CD4-positive, alpha-beta T cell (primary cell): ENCODE data around the gene KCNE3. TPM values are rescaled to one million over a fixed set of nuclear protein-coding genes. Genes with fewer than 3 reads are reported as not detected.

ENCODE experiments used
- ATAC-seq: fragments of 200-7000 bp; cut with Tn5 transposase; one replicate; pipeline ENCODE4 v1.10.0; 2022; ENCODE audit warnings: mild to moderate bottlenecking; ENCODE audit not compliant: poor library complexity
- CTCF ChIA-PET: fragments of 350-600 bp; sonication (Branson Sonifier 250); formaldehyde crosslinking; loops from one replicate; lab custom pipeline; 2021; ENCODE audit warnings: antibody characterized with exemption, inconsistent platforms; lab: Charles Lee
- POLR2A ChIA-PET: fragments of 350-600 bp; sonication (Branson Sonifier 250); formaldehyde crosslinking; loops from one replicate; lab custom pipeline; 2021; ENCODE audit warnings: antibody characterized with exemption, inconsistent platforms; lab: Charles Lee
- DNase-seq, 14 experiments: peaks; one replicate each; pipeline ENCODE4 v3.0.0-alpha.2; 2013 to 2020; ENCODE audit warnings: mixed read lengths in 2 of 14
- H3K27ac ChIP-seq, 2 donors: one replicate each; pipeline versions ENCODE4 v1.5.1 to v1.7.0; 2013; ENCODE audit warnings: low read length in 2 of 2, low read depth in 1 of 2, mild to moderate bottlenecking in 1 of 2
- H3K27me3 ChIP-seq, 2 experiments: 1 replicate in 1 of 2; 2 replicates in 1 of 2; pipeline versions ENCODE4 v1.6.1 to v1.7.0; 2013; ENCODE audit warnings: low read length in 2 of 2, control low read depth in 1 of 2, mild to moderate bottlenecking in 1 of 2, moderate library complexity in 1 of 2; ENCODE audit not compliant: insufficient read depth in 2 of 2, control insufficient read depth in 1 of 2
- H3K36me3 ChIP-seq: one replicate; pipeline ENCODE4 v1.6.1; 2013; ENCODE audit warnings: low read length, control low read depth; ENCODE audit not compliant: insufficient read depth
- H3K4me1 ChIP-seq: one replicate; pipeline ENCODE4 v1.6.1; 2013; ENCODE audit warnings: low read length, control low read depth; ENCODE audit not compliant: insufficient read depth
- H3K4me3 ChIP-seq: one replicate; pipeline ENCODE4 v1.5.1; 2013; ENCODE audit warnings: mild to moderate bottlenecking, low read length, moderate library complexity
- H3K9me3 ChIP-seq, 2 experiments: 1 replicate in 1 of 2; 2 replicates in 1 of 2; pipeline versions ENCODE4 v1.6.1 to v1.7.0; 2013; ENCODE audit warnings: low read length in 2 of 2, mild to moderate bottlenecking in 2 of 2, control low read depth in 1 of 2, moderate library complexity in 1 of 2; ENCODE audit not compliant: control insufficient read depth in 1 of 2, insufficient read depth in 1 of 2
- H3K27ac Mint-ChIP-seq: one replicate; pipeline ENCODE4 v1.8.0; 2020; ENCODE audit warnings: mixed read lengths
- H3K27me3 Mint-ChIP-seq: one replicate; pipeline ENCODE4 v1.8.0; 2021; ENCODE audit warnings: mixed read lengths
- H3K36me3 Mint-ChIP-seq: one replicate; pipeline ENCODE4 v1.8.0; 2021; ENCODE audit warnings: low read depth, mixed read lengths
- H3K4me1 Mint-ChIP-seq: one replicate; pipeline ENCODE4 v1.8.0; 2021; ENCODE audit warnings: low read depth, mixed read lengths
- H3K4me3 Mint-ChIP-seq: one replicate; pipeline ENCODE4 v1.8.0; 2020; ENCODE audit warnings: mild to moderate bottlenecking, mixed read lengths
- H3K9me3 Mint-ChIP-seq: one replicate; pipeline ENCODE4 v1.8.0; 2020; ENCODE audit warnings: mixed read lengths
- intact Hi-C, 2 experiments: fragments of 100-400 bp; cut with DNase I in 1 of 2; cut with micrococcal nuclease in 1 of 2; formaldehyde crosslinking; loops; one replicate each; pipeline versions ENCODE4 v1.15.1 to v1.9.0; 2023 to 2025; cut with DNase I, micrococcal nuclease
- total RNA-seq, 174 experiments: library from RNA in 2 of 174; stranded (reverse) in 2 of 174; gene quantifications; one replicate each; pipeline ENCODE4 v1.2.3 and lab custom pipeline; 2021 to 2026
- TF ChIP-seq, protein P1 (sequence below): fragments of 200-600 bp; IDR thresholded peaks from one replicate; pipeline ENCODE4 v1.8.0; 2022; ENCODE audit warnings: antibody characterized with exemption, mild to moderate bottlenecking

Gene KCNE3
- total RNA-seq, 2 experiments from 2014 or later = 0.08 to 0.22 TPM

DNA sequence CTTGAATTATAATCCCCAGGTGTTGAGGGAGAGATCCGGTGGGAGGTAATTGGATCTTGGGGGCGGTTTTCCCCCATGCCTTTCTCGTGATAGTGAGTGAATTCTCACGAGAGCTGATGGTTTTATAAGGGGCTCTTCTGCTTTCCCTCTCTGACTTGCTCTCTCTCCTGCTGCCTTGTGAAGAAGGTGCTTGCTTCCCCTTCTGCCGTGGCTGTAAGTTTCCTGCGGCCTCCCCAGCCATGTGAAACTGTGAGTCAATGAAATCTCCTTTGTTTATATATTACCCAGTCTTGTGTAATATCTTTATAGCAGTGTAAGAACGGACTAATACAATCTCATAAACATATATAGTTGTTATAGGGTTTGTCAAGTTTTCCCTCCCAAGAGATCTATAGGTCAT, 32.8 kb downstream of the KCNE3 start:
- ATAC-seq (no peak), DNase-seq (peak in 1 of 14 experiments; percentile 22)
- POLR2A ChIA-PET = no interaction called here

DNA sequence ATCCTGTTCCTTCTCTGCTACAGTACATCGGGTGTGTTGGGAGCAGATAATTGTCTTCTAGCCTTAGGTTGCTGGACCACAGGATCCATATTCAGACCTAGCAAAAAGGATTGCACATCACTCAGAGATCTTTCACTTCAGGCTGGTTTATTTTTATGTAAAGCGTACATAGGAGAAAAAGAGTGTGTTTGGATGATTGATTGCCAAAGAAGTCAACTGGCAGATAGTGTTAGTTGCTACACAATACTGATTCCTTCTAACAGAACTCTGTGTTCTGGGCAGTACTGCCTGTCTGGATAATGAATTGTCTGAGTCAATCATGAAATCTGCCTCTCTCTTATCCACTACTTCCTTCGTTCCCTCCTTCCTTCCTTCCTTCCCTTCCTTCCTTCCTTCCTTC, 38.1 kb downstream of the KCNE3 start:
- Mint-ChIP-seq H3K4me3 (no peak overlapping the region), H3K27me3 (no peaks in the 10 kb centered on the region), H3K9me3 (peaks cover 1% of the 10 kb centered on the region), H3K27ac (no peak overlapping the region), H3K36me3 (no peaks in the 10 kb centered on the region), H3K4me1 (no peaks in the 10 kb centered on the region)
- DNase-seq (no peak), ATAC-seq (no peak)
- H3K9me3 ChIP-seq = peaks cover 4 to 7% of the 10 kb centered on the region in 2 experiments
- H3K27me3 ChIP-seq = no peaks in the 10 kb centered on the region
- H3K4me3 ChIP-seq = no peak overlapping the region
- H3K4me1 ChIP-seq = no peaks in the 10 kb centered on the region
- TF ChIP-seq, protein P1, sequence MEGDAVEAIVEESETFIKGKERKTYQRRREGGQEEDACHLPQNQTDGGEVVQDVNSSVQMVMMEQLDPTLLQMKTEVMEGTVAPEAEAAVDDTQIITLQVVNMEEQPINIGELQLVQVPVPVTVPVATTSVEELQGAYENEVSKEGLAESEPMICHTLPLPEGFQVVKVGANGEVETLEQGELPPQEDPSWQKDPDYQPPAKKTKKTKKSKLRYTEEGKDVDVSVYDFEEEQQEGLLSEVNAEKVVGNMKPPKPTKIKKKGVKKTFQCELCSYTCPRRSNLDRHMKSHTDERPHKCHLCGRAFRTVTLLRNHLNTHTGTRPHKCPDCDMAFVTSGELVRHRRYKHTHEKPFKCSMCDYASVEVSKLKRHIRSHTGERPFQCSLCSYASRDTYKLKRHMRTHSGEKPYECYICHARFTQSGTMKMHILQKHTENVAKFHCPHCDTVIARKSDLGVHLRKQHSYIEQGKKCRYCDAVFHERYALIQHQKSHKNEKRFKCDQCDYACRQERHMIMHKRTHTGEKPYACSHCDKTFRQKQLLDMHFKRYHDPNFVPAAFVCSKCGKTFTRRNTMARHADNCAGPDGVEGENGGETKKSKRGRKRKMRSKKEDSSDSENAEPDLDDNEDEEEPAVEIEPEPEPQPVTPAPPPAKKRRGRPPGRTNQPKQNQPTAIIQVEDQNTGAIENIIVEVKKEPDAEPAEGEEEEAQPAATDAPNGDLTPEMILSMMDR = no peak
- intact Hi-C loops = no loop called here
- POLR2A ChIA-PET = no interaction called here
- CTCF ChIA-PET = no interaction called here
- H3K27ac ChIP-seq = no peak overlapping the region
- H3K36me3 ChIP-seq = no peaks in the 10 kb centered on the region

More for the DNA sequence above, 32.8 kb downstream of the KCNE3 start:
- Mint-ChIP-seq H3K36me3 (no peaks in the 10 kb centered on the region), H3K27me3 (no peaks in the 10 kb centered on the region), H3K4me1 (no peaks in the 10 kb centered on the region), H3K27ac (no peak overlapping the region), H3K9me3 (no peaks in the 10 kb centered on the region), H3K4me3 (no peak overlapping the region)
- CTCF ChIA-PET = no interaction called here
- TF ChIP-seq, protein P1 = no peak
- H3K36me3 ChIP-seq = no peaks in the 10 kb centered on the region
- H3K4me1 ChIP-seq = no peaks in the 10 kb centered on the region
- H3K4me3 ChIP-seq = no peak overlapping the region
- no peaks in the 10 kb centered on the region for H3K27me3 ChIP-seq
- no peak overlapping the region for H3K27ac ChIP-seq
- intact Hi-C loops = no loop called here
- no peaks in the 10 kb centered on the region for H3K9me3 ChIP-seq

DNA sequence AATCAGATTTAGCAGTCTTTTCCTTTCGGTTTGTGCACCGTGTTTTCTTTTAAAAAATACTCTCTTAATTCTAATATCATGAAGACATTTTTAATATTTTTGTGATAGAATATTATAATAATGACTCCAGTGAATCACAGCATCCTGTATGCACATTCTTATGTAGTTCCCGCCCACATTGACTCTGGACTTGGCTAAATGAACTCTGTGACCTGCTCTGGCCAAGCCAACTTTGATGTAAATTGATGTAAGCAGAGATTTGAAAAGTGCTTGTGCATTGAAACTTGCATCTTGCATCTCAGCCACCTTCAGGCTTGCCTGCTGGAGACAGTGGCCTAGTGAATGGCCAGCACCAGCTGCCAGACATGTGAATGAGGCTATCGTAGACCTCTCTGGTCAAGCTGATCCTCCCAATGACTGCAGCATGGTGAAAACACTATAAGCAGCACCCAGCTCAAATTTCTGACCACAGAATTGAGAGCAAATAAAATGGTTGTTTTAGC, 39.9 kb downstream of the KCNE3 start:
- ATAC-seq (no peak), DNase-seq (no peak)
- Mint-ChIP-seq H3K27ac (no peak overlapping the region), H3K9me3 (peaks cover 3% of the 10 kb centered on the region), H3K4me1 (no peaks in the 10 kb centered on the region), H3K36me3 (no peaks in the 10 kb centered on the region), H3K27me3 (no peaks in the 10 kb centered on the region), H3K4me3 (no peak overlapping the region)
- no peak overlapping the region for H3K4me3 ChIP-seq
- TF ChIP-seq, protein P1 = no peak
- no peak overlapping the region for H3K27ac ChIP-seq
- CTCF ChIA-PET = interaction anchor here (1.5 kb wide), 1 partner anchor 26 kb away, joined by 4 read pairs; no protein-coding TSS in a partner anchor
- H3K9me3 ChIP-seq = peaks cover 4 to 7% of the 10 kb centered on the region in 2 experiments
- POLR2A ChIA-PET = no interaction called here
- H3K36me3 ChIP-seq = no peaks in the 10 kb centered on the region
- no peaks in the 10 kb centered on the region for H3K27me3 ChIP-seq
- H3K4me1 ChIP-seq = no peaks in the 10 kb centered on the region
- intact Hi-C loops = no loop called here
